H9 (cell line): Measurements from ENCODE around the gene ITPKB. TPM values are rescaled to one million over a fixed set of nuclear protein-coding genes. Genes with fewer than 3 reads are reported as not detected.

Source experiments
- DNase-seq: peaks from one replicate; pipeline ENCODE4 v3.0.0-alpha.2; 2017
- H2AFZ ChIP-seq: one replicate; pipeline ENCODE4 v1.6.1; 2013; ENCODE audit warnings: mild to moderate bottlenecking, low read length, control low read depth, moderate library complexity
- H2AK5ac ChIP-seq: 2 replicates; pipeline ENCODE4 v1.6.1; 2013; ENCODE audit warnings: low read length, control low read depth, mixed read lengths; ENCODE audit not compliant: insufficient read length
- H2BK120ac ChIP-seq: one replicate; pipeline ENCODE4 v1.6.1; 2013; ENCODE audit warnings: low read depth, mild to moderate bottlenecking, low read length, control low read depth, inconsistent platforms; ENCODE audit not compliant: poor library complexity, severe bottlenecking
- H2BK12ac ChIP-seq: 2 replicates; pipeline ENCODE4 v1.6.1; 2013; ENCODE audit warnings: low read length, control low read depth, mixed read lengths, low read depth; ENCODE audit not compliant: insufficient read length
- H2BK15ac ChIP-seq: 2 replicates; pipeline ENCODE4 v1.6.1; 2013; ENCODE audit warnings: low read depth, low read length, control low read depth
- H2BK20ac ChIP-seq: one replicate; pipeline ENCODE4 v1.6.1; 2013; ENCODE audit warnings: low read depth, mild to moderate bottlenecking, low read length, control low read depth, inconsistent platforms; ENCODE audit not compliant: poor library complexity, severe bottlenecking
- H2BK5ac ChIP-seq: 2 replicates; pipeline ENCODE4 v1.6.1; 2013; ENCODE audit warnings: low read length, control low read depth, mixed read lengths; ENCODE audit not compliant: insufficient read length
- H3K14ac ChIP-seq: 2 replicates; pipeline ENCODE4 v1.6.1; 2013; ENCODE audit warnings: low read length, control low read depth; ENCODE audit not compliant: insufficient read depth
- H3K18ac ChIP-seq: 2 replicates; pipeline ENCODE4 v1.6.1; 2013; ENCODE audit warnings: low read depth, mild to moderate bottlenecking, mixed read lengths, low read length, control low read depth; ENCODE audit not compliant: insufficient read length
- H3K23ac ChIP-seq: 2 replicates; pipeline ENCODE4 v1.6.1; 2013; ENCODE audit warnings: low read length, control low read depth, mixed read lengths, low read depth; ENCODE audit not compliant: insufficient read length
- H3K23me2 ChIP-seq: 2 replicates; pipeline ENCODE4 v1.6.1; 2013; ENCODE audit warnings: low read depth, mild to moderate bottlenecking, mixed read lengths, low read length, control low read depth; ENCODE audit not compliant: insufficient read length, poor library complexity, severe bottlenecking
- H3K27ac ChIP-seq: 2 replicates; pipeline ENCODE4 v1.5.1; 2013; ENCODE audit warnings: low read length, control low read depth, mixed read lengths, low read depth; ENCODE audit not compliant: insufficient read length
- H3K27me3 ChIP-seq: 2 replicates; pipeline ENCODE4 v1.6.1; 2013; ENCODE audit warnings: low read length, control low read depth, inconsistent platforms; ENCODE audit not compliant: insufficient read depth
- H3K4ac ChIP-seq: 2 replicates; pipeline ENCODE4 v1.6.1; 2013; ENCODE audit warnings: low read depth, mild to moderate bottlenecking, control low read depth, inconsistent platforms, low read length, moderate library complexity
- H3K4me1 ChIP-seq: 2 replicates; pipeline ENCODE4 v1.6.1; 2013; ENCODE audit warnings: low read length, control low read depth, inconsistent platforms; ENCODE audit not compliant: insufficient read depth
- H3K4me2 ChIP-seq: 2 replicates; pipeline ENCODE4 v1.6.1; 2013; ENCODE audit warnings: low read length, control low read depth, mixed read lengths; ENCODE audit not compliant: insufficient read length, insufficient read depth
- H3K56ac ChIP-seq: 2 replicates; pipeline ENCODE4 v1.6.1; 2013; ENCODE audit warnings: low read depth, mild to moderate bottlenecking, mixed read lengths, low read length, control low read depth; ENCODE audit not compliant: insufficient read length
- H3K79me1 ChIP-seq: 2 replicates; pipeline ENCODE4 v1.6.1; 2013; ENCODE audit warnings: low read depth, mild to moderate bottlenecking, moderate library complexity, low read length, control low read depth, inconsistent platforms; ENCODE audit not compliant: insufficient read depth, poor library complexity, severe bottlenecking
- H3K79me2 ChIP-seq: 2 replicates; pipeline ENCODE4 v1.6.1; 2013; ENCODE audit warnings: low read length, control low read depth, inconsistent platforms; ENCODE audit not compliant: insufficient read depth
- H3K9ac ChIP-seq: 2 replicates; pipeline ENCODE4 v1.6.1; 2013; ENCODE audit warnings: low read length, control low read depth, mixed read lengths; ENCODE audit not compliant: insufficient read length; ENCODE audit errors: extremely low read depth
- H3K9me3 ChIP-seq: one replicate; pipeline ENCODE4 v1.6.1; 2013; ENCODE audit warnings: low read depth, low read length, inconsistent platforms; ENCODE audit not compliant: control insufficient read depth
- H3T11ph ChIP-seq: one replicate; pipeline ENCODE4 v1.6.1; 2013; ENCODE audit warnings: mild to moderate bottlenecking, low read length, control low read depth, inconsistent platforms
- H4K20me1 ChIP-seq: one replicate; pipeline ENCODE4 v1.6.1; 2013; ENCODE audit not compliant: control insufficient read depth, insufficient read length, insufficient read depth
- H4K5ac ChIP-seq: 2 replicates; pipeline ENCODE4 v1.6.1; 2013; ENCODE audit warnings: low read depth, mild to moderate bottlenecking, mixed read lengths, low read length, control low read depth; ENCODE audit not compliant: insufficient read length
- H4K8ac ChIP-seq: replicated peaks from 2 replicates; pipeline ENCODE4 v1.6.1; 2013; ENCODE audit warnings: low read length, control low read depth, mixed read lengths, low read depth; ENCODE audit not compliant: insufficient read length
- H4K91ac ChIP-seq: 2 replicates; pipeline ENCODE4 v1.6.1; 2013; ENCODE audit warnings: low read depth, mild to moderate bottlenecking, moderate library complexity, mixed read lengths, low read length, control low read depth; ENCODE audit not compliant: insufficient read length
- H3K27ac Mint-ChIP-seq, 3 experiments: 2 replicates in 2 of 3; 3 replicates in 1 of 3; pipeline ENCODE4 v1.8.0; 2020 to 2021; ENCODE audit warnings: mixed read lengths in 3 of 3, mild to moderate bottlenecking in 1 of 3, moderate library complexity in 1 of 3
- H3K27me3 Mint-ChIP-seq: 2 replicates; pipeline ENCODE4 v1.8.0; 2021; ENCODE audit warnings: low read depth, mild to moderate bottlenecking, moderate library complexity, mixed read lengths
- H3K36me3 Mint-ChIP-seq, 3 experiments: 2 replicates in 2 of 3; 3 replicates in 1 of 3; pipeline ENCODE4 v1.8.0; 2020 to 2021; ENCODE audit warnings: low read depth in 3 of 3, mixed read lengths in 3 of 3; ENCODE audit not compliant: insufficient read depth in 1 of 3
- H3K4me1 Mint-ChIP-seq, 2 experiments: 2 replicates each; pipeline ENCODE4 v1.8.0; 2020; ENCODE audit warnings: mixed read lengths in 2 of 2
- H3K4me3 Mint-ChIP-seq, 2 experiments: 2 replicates in 1 of 2; 3 replicates in 1 of 2; pipeline ENCODE4 v1.8.0; 2020 to 2021; ENCODE audit warnings: mild to moderate bottlenecking in 2 of 2, mixed read lengths in 2 of 2, moderate library complexity in 1 of 2
- H3K9me3 Mint-ChIP-seq, 2 experiments: 2 replicates in 1 of 2; 3 replicates in 1 of 2; pipeline ENCODE4 v1.8.0; 2020; ENCODE audit warnings: mild to moderate bottlenecking in 2 of 2, mixed read lengths in 2 of 2, moderate library complexity in 1 of 2
- CTCF ChIP-seq: fragments of 200-600 bp; sonication (generic); conservative IDR thresholded peaks from 3 replicates; pipeline ENCODE4 v1.8.0; 2021; ENCODE audit warnings: antibody characterized with exemption, mild to moderate bottlenecking
- WGBS: extraction: QIAGEN DNeasy Blood & Tissue Kit; methylation state at CpG from one replicate; pipeline ENCODE4 v1.1.7; 2013; ENCODE audit warnings: missing lambda C conversion rate, low lambda C conversion rate, mixed read lengths; ENCODE audit not compliant: insufficient read length; ENCODE audit errors: extremely low coverage; 5-methylcytosine and 5-hydroxymethylcytosine counted together
- total RNA-seq: library from RNA; stranded (reverse); gene quantifications from 2 replicates; pipeline ENCODE4 v1.2.1, GENCODE V29; 2021

The ITPKB gene
- total RNA-seq, 1 experiment from 2014 or later: 3.8 TPM

DNA sequence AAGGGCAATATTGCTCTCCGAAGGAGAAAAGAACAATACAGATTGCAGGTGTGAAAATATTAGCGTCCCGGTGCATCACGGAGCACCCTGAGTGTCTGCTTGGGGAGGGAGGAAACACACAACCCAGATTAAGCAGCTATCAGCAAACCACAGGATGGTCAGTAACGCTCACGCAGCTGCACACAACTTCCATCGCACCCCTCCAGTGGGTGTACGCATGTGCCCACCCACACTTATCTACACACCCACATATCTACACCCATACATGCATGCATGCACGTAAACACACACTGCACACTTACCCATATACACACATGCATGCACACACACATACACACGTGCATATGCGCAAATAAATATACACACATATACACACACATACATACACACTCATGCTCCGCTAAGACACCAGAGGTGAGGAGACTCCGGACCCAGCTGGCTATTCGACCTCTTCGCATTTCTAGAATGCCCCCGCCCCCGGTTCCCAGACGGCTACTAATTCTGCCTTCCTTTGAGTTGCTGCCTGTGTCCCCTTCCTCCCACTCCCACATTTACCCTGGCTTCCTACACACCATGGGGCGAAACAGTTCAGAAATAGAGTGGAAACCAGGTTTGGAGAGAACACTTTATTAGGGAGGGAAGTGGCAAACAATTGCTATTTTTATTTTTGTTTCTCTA, 26.2 kb downstream of the ITPKB start:
- Histone ChIP-seq H3K9ac (no peak overlapping the region), H2BK120ac (no peak overlapping the region), H4K5ac (no peak overlapping the region), H3K4ac (no peak overlapping the region), H3K27me3 (no peaks in the 10 kb centered on the region), H3T11ph (no peak overlapping the region), H2AK5ac (no peak overlapping the region), H3K18ac (no peak overlapping the region), H4K8ac (no peak overlapping the region), H3K4me2 (no peak overlapping the region), H3K79me1 (no peaks in the 10 kb centered on the region), H2BK12ac (no peak overlapping the region), H4K20me1 (no peaks in the 10 kb centered on the region), H3K23ac (no peak overlapping the region), H3K14ac (no peak overlapping the region), H4K91ac (no peak overlapping the region), H3K9me3 (no peaks in the 10 kb centered on the region), H2BK5ac (no peak overlapping the region), H3K27ac (no peak overlapping the region), H2AFZ (no peak overlapping the region), H2BK20ac (no peak overlapping the region), H3K23me2 (no peaks in the 10 kb centered on the region), H2BK15ac (no peak overlapping the region), H3K4me1 (peaks cover 3% of the 10 kb centered on the region; the same call in 1 of the 2 replicates), H3K56ac (no peak overlapping the region), H3K79me2 (no peaks in the 10 kb centered on the region)
- no peak for TF ChIP-seq CTCF
- peaks cover 24 to 26% of the 10 kb centered on the region in 2 experiments for H3K4me1 Mint-ChIP-seq
- H3K9me3 Mint-ChIP-seq: peaks cover 0 to 5% of the 10 kb centered on the region in 2 experiments; a peak in 2 of 5 replicates
- peaks cover 0 to 5% (median 0%) of the 10 kb centered on the region in 3 experiments; a peak in 2 of 7 replicates for H3K36me3 Mint-ChIP-seq
- WGBS: no CpG with 5 or more reads among the region's 19 CpGs
- no peak for DNase-seq
- H3K4me3 Mint-ChIP-seq: no peak overlapping the region
- H3K27me3 Mint-ChIP-seq: no peaks in the 10 kb centered on the region; the same call in 1 of the 2 replicates
- H3K27ac Mint-ChIP-seq: no peak overlapping the region; a peak in 1 of 7 replicates
